ENCODE results near the gene KSR2.

The KSR2 gene

DNA sequence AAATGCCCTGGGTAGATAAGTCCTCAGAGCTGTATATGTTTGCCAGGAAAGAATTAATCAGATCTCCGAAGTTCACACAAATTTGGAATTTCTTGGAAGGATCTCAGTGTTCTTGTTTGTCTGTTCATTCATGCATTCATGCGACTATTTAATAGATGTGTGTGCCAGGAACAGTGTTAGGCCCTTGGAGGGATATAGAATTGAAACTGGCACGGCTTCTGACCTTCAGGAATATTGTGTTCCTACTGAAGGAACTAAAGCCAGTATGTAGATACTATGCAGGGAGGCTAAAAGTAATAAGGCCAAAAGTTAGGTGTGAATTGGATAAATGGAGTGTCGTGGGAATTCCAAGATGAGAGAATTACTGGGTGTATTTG lies 441.3 kb downstream of the KSR2 start:
- DNase-seq (ENCODE audit: low read depth): no peak

DNA sequence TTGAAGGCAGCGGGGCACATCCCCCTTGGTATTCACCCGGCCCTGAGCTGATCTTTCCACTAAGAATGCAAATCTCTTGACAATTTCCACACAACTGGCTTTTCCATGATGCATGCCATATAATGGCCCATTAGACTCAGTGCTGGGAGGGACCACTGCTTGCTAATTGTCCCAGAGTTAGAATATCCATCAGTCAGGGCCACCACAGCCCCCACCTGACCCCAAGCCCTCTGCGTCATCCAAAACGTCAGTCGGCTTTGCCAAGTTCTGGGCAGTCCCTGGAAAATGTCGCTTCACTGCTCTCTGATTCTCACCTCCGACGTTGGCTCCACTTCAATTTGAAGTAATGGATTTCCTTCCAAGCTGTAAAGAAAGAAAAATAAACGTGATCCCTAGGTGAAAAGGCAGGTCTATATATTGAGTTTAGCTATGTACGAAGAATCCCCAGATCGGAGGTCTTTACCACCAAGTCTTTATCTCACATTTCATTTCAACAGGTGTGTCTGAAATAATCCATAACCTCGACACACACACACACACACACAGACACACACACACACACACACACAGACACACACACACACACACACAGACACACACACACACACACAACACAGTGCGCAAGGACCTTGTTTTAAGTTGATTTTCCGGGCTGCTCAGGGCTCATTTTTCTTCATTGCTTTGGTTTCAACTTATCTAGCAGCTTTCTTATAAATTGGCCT lies 441.9 kb downstream of the KSR2 start:
- DNase-seq (ENCODE audit: low read depth): no peak

DNA sequence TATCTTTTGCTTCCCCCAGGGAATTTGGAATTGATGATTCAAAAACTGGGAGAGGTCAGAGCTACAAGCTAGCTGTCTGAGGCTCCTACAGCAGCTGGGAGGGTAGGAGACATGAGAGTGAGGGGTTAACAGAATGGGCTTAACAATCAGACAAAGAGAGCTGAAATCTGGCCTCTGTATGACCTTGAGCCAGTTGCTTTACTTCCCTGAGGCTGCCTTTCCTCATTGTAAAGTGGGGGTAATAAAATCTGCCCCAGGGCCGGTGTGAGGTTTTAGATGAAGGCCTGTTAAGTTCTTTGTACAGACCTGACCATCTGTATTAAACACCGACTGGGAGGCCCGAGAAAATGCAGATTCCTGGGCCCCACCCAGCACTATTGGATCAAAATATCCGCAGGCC lies 443.0 kb downstream of the KSR2 start:
- DNase-seq (ENCODE audit: low read depth): no peak

DNA sequence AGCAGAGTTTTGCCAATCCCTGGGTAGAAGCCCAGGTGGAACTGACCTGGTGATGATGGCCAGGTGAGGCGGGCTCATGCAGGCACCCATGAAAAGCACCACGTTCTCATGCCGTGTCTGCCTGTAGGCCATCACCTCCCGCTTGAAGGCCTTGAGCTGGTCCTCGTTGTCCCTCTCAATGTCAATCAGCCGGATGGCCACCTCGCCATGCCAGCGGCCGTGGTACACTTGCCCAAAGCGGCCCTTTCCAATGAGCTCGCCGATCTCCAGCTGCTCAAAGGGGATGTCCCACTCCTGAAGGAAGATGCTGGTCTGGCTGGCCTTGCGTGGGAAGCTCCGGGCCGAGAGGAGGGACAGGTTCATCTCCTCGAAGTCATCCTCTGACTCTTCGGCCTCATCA lies 444.0 kb downstream of the KSR2 start:
- no peak for DNase-seq (ENCODE audit: low read depth)

DNA sequence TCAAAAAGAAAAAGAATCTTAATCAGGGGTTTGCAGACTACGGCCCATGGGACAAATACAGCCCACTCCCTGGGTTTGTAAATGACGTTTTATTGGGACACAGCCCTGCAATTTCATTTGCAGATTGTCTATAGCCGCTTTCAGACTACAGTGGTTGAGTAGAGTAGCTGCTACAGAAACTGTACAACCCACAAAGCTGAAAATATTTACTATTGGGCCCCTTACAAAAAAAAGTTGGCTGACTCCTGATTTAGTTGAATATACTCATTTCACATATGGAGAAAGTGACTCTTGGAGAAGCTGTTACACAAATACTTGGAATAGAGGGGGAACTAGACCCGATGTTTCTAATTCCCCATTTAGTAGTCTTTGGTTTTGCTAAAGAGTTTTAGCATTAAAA lies 444.8 kb downstream of the KSR2 start:
- no peak for DNase-seq (ENCODE audit: low read depth)

DNA sequence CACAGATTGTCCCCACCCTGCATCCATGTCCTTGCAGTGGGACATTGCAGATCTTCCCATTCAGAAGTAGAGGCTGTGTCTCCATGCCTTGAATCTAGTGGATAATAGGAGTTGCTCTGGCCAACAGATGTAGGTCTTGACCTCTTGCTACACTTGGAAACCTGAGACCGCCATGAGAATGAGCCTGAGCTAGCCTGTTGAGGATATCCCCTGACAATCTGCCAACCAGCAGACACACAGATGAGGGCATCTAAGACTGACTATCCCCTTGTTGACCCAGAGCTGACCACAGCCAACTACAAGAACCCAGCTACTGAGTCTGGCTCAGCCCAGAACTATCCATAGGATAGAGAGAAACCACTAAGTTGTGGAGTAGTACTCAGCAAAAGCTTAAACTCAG lies 446.2 kb downstream of the KSR2 start:
- DNase-seq (ENCODE audit: low read depth): no peak

DNA sequence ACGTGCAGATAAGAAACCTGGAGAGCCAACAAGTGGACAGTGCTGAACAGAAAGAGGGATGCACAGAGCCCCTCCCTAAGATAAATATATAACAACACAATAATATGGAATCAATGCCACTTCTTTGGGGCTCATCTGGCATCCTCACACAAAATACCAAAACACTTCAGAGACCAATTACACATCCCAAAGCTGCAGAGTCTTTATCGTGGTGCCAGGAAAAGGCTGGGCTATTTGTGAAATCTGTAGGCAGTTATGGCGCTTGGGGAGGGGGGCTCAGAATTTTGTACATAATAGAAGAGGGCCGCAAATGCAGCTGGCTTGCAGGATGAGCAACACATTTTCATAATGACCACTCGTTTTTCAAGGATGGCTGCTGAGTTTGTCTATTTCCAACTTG lies 446.9 kb downstream of the KSR2 start:
- no peak for DNase-seq (ENCODE audit: low read depth)

DNA sequence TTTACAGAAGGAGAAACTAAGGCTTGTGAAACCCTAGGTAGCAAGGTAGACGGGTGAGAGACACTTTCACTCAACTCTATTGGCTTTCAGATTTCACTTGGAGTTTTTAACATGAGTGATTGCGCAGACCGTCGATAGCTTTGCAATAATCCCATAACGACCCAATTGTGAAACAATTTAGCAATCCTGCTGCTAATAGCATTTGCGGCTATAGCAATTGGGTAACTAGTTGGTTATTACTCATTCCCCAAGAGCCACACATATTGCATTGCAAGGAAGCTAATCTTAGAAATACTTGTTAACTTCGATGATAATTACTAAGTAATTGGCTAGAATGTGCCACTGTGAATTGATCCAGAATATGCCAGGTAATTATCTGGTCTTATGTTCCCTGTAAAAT lies 447.4 kb downstream of the KSR2 start:
- no peak for DNase-seq (ENCODE audit: low read depth)

DNA sequence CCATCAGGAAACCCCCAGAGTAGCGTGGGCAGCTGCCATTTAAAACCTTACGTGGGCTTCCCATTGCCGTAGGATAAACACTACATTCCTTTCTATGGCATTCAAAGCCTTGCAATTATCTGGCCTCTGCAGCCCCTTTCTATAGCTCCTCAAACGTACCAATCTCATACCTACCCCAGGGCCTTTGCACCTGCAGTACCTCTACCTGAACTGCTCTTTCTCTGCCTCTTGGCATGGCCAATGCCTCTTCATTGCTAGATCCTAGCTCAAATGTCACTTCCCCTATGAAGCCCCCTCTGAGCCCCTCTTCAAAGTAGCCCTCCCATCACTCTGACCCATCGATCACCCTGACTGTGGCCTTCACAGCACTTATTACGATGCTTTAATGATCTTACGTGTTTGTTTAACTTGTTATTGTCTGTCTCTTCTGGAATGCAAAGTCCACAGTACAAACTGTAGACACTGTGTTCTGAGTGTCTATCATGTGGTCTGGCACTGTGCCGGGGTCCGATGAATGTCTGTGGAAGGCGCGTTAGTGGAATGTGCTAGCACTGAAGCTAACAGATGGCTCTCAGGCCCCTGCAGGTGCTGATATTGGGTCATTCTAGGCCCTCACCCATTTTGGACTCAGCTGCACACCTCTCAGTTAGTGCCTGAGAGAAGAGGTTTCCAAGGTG lies 450.1 kb downstream of the KSR2 start:
- no peak for DNase-seq (ENCODE audit: low read depth)

DNA sequence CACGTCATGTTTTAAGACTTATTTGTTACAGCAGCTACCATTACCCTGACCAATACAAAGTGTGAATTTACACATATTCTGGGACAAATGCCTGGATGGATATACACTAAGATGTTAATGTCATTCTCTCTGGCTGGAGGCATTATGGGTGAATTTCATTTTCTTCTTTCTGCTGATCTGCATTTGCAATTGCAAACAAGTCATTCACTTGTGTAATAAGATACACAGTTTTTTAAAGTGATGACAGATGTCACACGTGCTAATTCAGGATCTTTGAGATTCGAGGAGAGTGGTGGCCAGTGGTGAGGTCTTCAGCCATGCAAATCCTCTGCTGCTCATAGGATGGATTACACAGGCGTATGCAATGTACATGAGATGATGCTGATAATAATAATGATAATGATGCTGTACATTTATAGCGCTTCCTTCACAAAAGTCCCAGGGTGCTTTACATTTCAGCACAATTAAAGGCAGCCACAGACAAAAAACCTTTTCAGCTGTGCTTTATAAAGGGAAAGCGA lies 451.5 kb downstream of the KSR2 start:
- DNase-seq (ENCODE audit: low read depth): no peak

DNA sequence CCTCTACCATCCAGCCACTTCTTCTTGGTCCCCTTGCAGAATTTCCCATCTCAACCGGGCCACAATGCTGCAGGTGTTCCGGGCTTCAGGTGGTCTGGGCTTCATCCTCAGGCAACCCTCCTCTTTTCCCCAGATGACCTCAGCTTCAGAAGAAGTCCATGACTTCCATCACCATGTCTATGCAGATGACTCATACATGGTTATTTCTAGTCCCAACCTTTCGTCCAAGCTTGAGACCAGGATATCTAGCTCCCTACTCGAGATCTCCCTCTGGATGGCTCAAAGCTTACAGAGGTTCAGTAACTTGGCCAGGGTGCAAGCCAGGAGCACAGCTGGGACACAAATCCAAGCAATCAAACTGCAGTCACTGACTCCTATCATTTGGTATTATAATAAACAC lies 452.8 kb downstream of the KSR2 start:
- no peak for DNase-seq (ENCODE audit: low read depth)

DNA sequence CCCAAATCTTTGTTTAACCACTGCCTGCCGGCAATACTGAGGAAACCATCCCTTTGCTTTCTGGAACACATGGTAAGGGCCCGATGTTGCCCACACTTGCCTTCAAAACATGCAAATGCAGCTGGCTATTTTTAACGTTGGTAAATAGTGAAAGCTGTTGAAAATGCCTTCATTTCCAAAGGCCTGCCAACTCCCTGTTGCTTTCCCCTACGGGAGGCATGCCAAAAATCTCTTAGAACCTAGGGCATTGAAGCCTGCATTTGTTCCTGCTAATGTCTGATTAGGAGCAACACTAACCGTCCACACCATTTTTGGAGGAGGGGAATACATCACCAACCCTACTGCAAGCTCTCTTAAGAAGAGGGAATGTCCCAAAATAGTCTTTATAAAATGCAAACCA lies 454.8 kb downstream of the KSR2 start:
- DNase-seq (ENCODE audit: low read depth): no peak

DNA sequence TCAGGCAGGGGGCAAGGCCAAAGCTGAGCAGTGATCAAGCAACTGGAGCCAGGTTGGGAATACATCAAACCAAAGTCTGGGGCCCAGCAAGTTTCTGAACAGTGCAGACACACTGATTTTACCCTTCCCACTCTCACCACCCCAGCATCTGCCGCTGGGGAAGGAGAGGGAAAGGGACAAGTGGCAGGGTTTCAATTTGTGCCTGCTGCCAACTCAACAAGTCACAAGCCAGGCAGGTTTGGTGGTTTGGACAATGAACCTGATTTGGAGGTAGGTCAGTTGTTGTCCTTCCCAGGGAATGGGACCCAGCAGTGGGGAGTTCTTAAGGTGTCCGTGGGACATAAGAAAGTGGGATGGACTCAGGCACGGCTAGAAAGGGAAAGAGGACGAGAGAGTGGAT lies 455.4 kb downstream of the KSR2 start:
- no peak for DNase-seq (ENCODE audit: low read depth)

DNA sequence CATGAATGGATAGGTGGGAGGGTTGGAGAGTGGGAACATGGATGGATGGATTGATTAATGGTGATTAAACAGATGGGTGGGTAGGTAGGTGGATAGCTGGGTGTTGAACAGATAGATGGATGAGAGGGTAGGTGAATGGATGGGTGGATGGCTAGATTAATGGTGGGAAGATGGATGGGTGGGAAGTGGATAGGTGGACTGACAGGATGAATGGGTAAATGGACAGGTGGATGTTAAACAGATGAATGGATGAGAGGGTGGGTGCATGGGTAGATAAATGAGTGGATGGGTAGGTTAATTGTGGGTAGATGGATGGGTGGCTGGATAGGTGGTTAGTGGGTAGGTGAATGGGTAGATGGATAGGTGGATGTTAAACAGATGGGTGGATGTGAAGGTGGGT lies 460.3 kb downstream of the KSR2 start:
- DNase-seq (ENCODE audit: low read depth): no peak

DNA sequence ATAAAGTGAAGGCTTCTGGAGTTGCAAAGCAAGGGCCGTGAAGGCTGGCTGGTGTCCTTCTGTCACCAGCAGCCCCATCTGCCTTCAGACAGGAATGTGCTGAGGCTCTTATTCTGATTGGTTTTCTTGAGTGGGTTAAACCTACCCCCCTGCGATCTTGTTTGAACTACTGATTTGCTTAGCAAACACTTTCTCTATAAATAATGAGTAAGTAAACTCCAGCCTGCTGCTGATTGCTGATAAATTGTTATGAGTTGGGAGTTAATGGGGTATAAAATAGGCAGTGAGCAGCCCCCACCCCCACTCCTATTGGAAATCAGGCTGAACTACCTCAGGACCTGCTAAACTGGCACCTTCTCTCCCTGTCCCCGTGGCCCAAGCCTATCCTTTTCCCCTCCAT lies 461.2 kb downstream of the KSR2 start:
- DNase-seq (ENCODE audit: low read depth): no peak

DNA sequence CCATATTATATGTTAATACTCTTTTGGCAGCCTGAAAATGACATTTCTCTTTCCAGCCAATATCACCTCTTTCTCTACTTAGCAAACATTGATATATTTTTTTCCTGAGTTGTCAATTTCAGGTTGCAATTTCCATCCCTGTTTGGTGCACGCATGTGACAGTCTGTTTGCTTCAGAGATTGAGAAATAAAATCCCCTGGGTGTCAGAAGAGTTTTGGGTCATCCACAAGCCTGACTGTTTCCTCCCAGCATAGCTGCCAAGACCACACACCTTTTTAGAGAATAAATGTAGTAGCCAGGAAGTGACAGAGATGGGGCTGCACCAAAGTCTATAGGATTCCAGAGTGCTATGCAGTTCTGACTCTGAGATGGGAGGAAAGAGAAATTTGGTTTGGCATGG lies 462.5 kb downstream of the KSR2 start:
- no peak for DNase-seq (ENCODE audit: low read depth)

DNA sequence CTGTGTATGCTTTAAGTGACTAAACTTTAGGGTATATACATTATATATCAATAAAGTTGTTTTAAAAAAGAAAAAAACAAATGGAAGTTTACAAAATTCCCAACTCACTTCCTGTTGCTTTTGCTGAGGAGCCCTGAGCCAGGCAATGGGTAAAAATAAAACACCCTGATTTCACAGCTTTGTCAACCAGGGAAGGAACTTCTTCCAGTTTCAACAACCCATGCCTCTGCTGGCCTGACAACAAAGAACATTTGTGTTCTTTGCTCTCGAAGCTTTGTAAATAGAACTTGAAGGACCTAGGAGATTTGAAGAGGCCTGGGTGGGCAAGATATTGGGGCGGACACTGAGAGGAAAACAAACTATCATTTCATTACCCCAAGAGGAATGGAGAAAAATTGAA lies 466.2 kb downstream of the KSR2 start:
- no peak for DNase-seq (ENCODE audit: low read depth)

DNA sequence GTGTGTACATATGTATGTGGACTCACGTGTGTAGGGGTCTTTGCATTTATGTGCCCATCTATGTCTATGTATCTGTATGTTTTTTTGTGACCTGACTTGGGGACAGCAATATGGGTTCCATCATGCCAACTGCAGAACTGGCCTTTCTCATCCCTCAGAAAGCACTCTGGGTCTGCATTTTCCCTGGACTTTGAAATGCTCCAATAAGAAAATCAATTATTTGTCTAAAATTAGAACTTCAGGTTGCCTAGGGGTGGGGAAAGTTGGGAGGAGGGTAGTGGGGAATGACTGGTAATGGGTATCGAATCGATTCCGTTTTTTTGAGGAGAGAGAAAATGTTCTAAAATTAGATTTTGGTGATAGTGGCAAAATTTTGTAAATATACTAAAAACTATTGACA lies 466.6 kb downstream of the KSR2 start:
- DNase-seq (ENCODE audit: low read depth): no peak

DNA sequence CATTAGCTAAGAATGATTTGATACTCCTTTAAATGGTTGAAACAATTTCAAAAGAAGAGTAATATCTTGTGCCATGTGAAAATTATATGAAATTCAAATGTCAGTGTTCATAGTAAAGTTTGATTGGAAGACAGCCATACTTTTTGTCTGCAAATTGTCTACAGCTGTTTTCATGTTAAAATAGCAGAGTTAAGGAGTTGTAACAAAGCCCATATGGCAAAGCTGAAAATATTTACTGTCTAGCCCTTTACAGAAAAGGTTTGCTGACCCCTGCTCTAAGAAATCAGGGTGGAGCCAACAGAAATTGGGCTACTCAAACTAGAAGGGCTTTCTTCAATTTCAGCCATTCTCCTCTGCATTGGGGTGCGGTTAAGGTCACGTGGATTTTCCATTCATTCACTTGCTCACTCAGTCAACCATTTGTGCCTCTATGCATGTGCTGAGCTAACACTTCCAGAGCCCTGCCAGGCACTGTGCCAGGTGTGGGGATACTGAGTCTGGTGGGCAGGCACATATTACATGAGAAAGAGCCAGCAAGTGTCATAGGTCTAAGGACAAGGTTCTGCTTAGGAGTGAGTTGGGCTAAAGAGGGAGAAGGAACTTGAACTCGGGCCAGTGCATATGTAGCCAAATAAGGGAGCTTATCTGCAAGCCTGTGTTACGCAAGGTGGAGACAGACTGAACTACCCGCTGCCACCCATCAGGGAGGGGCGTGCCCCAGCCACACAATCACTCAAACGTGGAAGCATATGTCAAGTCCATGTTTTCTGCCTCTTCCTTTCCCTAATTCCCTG lies 467.5 kb downstream of the KSR2 start:
- DNase-seq (ENCODE audit: low read depth): no peak

DNA sequence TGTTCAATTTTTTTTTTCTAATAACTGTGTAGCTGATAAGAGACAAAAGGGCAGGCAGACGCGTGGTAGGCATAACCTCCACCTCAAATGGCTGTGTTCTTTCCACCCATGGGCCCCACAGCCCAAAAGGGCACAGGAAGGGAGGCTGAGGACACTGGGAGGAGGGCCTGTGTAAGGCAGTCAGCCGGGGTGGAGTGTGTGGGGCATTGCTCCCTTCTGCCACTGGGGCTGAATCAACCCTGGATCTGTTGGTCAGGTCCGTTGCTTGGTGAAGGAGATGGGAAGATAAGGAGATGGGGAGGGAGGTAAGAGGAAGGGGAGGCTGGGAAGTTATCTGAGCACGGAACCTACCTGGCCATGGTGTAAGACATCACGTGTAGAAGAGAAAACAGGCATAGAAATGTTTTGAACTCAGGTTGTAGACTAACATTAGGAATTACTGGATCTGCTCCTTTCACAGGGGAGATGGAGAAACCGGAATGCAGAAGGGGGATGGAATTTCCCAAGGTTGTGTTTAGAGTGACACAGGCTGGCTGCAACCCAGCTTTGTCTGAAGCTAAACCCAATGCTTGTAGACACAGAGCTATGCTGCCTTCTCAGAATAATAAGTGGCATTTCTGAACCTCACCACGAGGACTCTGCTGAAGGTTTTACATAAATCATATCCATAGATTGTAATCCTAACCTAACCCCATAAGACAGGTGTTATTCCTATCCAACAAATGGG lies 468.9 kb downstream of the KSR2 start:
- DNase-seq (ENCODE audit: low read depth): no peak

DNA sequence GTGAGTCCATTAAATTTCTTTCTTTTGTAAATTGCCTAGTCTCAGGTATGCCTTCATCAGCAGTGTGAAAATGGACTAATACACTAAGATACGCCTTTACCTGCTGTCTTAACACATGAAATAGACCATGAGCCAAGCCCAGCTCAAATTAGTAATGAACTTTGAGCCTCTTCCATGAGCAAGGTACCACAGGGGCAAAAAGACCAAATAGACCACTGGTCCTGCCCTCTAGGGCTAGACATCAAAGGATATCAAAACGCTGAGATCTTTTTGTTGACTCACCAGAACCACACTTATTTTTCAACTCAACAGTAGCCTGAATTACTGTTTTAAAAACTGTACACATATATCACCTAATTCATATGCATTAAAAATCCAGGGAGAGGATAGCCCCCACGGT lies 469.9 kb downstream of the KSR2 start:
- no peak for DNase-seq (ENCODE audit: low read depth)

DNA sequence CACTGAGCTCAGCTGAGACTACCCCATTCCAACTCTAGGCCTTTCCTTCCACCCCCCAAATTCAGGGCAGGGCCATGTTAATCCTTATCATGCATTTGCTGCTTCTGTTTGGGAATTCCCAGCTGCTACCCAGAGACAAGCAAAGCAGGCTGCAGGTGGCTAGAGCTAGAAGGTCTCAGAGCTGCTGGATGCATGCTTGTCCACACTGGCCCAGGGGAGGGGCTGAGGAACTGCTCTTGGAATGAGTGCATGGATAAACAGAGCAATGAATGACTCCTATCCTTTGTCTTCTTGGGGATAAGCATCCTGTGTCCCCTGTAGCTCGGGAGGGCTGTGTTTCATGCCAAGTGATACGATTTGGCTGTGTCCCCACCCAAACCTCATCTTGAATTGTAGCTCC lies 470.5 kb downstream of the KSR2 start:
- no peak for DNase-seq (ENCODE audit: low read depth)

DNA sequence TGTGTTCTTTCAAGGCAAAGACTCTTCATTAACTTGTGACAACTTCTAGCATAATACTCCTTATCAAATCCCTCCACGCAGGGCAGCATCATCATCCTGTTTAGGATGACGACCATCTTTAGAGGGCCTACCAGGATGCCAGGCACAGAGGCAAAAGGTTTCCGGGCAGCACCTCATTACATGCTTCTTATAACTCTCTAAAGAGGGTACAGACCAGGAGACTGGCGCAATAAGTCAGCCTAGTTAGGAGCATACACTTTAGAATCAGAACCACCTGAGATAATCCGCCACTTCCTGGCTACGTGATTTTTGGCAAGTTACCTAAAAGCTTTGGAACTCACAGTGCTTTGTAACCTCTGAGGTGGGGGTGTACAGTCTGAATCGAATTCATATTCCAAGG lies 471.4 kb downstream of the KSR2 start:
- DNase-seq (ENCODE audit: low read depth): no peak
